SK-N-MC (cell line): ENCODE data around the gene FADS2.
A peak's percentile ranks its signal among the peaks of the same experiment; 100 is the strongest.

Experiments used
- EZH2 ChIP-seq: fragments of 200-600 bp; sonication (generic); IDR thresholded peaks from one replicate; pipeline ENCODE4 v1.6.1; 2017; ENCODE audit warnings: antibody characterized with exemption
- FOXP2 ChIP-seq: optimal IDR thresholded peaks from 2 replicates; pipeline ENCODE3; 2011; ENCODE audit warnings: mild to moderate bottlenecking, moderate library complexity; ENCODE audit not compliant: insufficient read depth; ENCODE audit errors: extremely low read length, control extremely low read depth
- POLR2AphosphoS5 ChIP-seq: IDR thresholded peaks from 2 replicates; pipeline ENCODE4 v1.6.1; 2012; ENCODE audit warnings: mild to moderate bottlenecking, low read depth, low read length, borderline replicate concordance

- TF ChIP-seq EZH2 (no peak), POLR2AphosphoS5 (peak; percentile 12; the same call in 1 of the 2 replicates), FOXP2 (no peak)
Observed at GRCh38 chr11:61802605-61803004, 25.5 kb upstream of the FADS2 start.
